Astrocyte (in vitro differentiated cells and primary cell): ENCODE measurements around the gene COBL.

ENCODE experiments used
- CTCF ChIP-seq: IDR thresholded peaks from 2 replicates; pipeline ENCODE4 v1.5.1; 2011; ENCODE audit warnings: low read depth, mild to moderate bottlenecking, inconsistent platforms, low read length, moderate library complexity; ENCODE audit not compliant: insufficient read depth
- EZH2 ChIP-seq: IDR thresholded peaks from 2 replicates; pipeline ENCODE4 v1.6.1; 2012; ENCODE audit warnings: mild to moderate bottlenecking, low read length, inconsistent platforms; ENCODE audit not compliant: insufficient read depth

GRCh38 chr7:51229620-51230323 lies 86.8 kb downstream of the COBL start:
- TF ChIP-seq EZH2 (no peak), CTCF (no peak)
